COLO668 (cell line): ENCODE results near the gene SLC9A2.
A peak's percentile ranks its signal among the peaks of the same experiment; 100 is the strongest.

Experiments
- DNase-seq: peaks from one replicate; lab custom pipeline; 2025; ENCODE audit not compliant: unreplicated experiment; lab: John Stamatoyannopoulos, UW

Gene SLC9A2

GRCh38 chr2:102724016-102724490 lies 104.7 kb downstream of the SLC9A2 start:
- DNase-seq: no peak

DNA sequence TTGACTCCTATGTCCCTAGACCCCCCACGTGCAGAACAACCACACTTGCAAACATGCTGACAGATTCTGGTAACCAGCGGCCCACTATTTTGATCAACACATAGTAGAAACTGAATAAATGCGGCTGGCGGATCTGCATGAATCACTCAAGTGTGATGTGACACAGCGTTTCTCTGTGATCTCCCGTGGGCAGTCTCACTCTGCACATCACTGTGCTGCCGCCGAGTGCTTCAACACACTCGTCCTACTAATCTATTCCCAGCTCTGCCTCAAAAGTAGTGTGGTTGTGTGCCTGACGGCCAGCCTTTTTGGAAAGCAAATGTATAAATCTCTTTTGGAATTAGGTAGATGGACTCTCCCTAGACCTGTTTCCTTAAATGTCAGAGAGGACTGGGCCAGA lies 105.2 kb downstream of the SLC9A2 start:
- no peak for DNase-seq

DNA sequence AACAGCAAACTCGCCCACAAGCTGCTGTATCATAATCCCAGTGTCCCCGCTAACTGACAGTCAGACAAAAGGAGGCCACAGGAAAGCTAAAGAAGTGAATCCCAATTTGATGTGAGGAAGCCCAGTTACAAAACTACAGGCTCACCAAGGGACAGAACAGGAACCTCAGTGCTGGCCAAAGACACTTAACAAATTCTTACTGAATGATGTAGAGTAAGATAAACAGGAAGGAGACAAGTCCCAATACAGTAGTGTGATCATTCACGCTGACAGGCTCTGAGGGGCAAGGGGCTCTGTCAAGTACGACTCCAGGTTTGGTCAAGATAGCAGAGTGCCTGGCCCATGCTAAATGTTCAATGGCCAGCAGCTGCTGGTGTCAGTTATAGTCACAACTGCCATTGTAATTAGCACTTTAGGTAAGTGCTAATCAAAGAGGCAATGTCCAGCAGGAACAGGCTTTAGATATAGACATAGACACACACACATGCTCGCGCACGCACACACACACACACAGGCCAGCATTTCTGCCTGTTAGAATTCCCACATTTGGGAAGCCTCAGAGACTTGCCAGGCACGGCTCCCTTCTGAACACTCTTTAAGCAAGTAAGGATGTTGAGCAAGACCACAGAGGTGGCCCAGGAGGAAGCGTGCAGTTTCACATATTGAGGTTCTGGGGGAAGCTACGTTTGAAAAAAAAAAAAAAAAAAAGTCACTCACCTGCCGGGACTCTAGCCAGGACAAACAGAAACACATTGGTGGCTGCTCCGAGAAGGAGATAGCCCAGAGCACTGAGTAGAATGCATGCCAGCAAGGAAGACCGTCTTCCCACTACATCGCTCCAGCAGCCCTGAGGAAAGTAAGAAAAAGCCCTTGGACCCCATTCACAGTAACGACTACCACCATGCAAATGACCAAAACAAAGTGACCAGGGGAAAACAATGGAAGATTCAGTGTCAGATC lies 107.1 kb downstream of the SLC9A2 start:
- no peak for DNase-seq

- DNase-seq: peak; percentile 56
These were observed 116.2 kb downstream of the SLC9A2 start for GRCh38 chr2:102735416-102736109.

GRCh38 chr2:102736110-102736409 lies 116.7 kb downstream of the SLC9A2 start:
- DNase-seq: peak; percentile 73

DNA sequence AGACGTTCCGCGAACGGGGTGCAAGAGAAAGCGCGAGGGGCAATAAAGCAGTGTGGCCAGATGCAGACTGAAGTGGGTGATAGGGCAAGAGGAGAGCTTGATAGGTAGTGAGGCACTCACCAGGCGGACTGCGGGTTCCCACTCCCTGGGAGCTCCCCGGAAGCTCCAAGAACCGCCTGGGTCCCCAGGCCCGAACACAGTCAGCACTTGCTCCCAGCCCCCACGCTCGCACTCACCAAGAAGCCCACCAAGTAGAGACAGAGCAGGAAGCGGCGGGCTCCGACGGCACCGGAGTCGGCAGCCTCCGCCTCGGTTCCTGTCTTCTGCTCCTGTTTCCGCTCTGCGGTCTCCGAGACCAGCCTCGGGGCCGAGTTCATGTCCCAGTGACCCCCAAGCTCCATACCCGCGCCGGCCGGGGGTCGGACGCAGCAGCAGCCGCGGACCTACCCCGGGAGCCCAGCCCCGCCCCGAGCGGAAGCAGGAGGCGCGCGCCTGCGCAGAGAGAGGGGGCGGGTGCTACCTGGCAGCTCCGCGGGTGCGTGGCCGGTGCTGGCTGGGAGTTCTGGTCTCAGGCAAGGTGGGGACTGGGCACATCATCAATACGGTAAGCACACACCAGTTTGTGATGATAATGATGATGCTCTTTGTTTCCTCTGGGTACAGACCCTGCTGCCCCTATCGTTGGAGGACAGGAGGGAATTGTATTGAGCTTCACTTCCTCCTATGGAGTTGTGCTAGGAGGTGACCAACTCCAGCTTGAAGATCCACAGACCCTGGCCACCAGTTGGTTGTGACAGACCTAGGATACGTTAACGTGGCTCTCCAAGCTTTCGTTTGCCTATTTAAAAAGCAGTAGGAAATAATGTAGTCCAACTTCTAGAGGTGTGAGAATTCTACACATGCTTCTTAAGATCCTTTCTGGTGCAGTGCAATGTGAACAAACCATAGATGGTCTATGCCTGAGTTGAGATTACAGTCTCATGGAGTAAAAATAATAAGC lies 117.4 kb downstream of the SLC9A2 start:
- DNase-seq: peak; percentile 90

DNA sequence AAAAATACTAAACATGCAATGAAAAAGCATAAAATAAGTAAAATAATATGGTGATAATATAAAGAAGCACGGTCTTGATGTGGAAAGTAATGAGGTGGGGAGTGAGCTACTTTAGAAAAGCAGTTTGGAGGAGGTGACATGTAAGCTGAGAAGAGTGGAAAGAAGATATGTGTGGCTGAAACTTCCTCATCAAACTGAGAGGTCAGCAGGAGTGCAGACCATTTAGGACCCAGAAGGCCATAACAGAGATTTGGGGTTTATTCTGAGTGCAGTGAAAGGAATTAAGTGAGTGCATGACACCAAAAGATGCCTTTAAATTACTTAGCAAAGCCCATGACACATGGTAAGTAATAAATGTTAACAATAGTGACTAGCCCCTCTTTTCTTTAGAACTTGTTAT lies 118.1 kb downstream of the SLC9A2 start:
- DNase-seq: no peak

DNA sequence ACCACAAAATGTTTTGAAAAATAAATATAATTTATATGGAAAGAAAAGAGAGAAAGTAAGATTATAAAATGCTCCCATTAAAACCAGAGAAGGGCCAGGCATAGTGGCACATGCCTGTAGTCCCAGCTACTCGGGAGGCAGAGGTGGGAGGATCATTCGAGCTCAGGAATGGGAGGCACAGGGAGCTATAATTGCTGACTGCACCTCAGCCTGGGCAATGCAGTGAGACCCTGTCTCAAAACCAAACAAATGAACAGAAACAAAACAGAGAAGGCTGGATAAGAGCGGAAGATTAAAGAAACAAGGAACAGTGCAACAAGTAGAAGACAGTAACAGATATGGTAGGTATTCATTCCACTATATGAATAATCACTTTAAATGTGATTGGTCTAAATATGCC lies 123.9 kb downstream of the SLC9A2 start:
- no peak for DNase-seq

DNA sequence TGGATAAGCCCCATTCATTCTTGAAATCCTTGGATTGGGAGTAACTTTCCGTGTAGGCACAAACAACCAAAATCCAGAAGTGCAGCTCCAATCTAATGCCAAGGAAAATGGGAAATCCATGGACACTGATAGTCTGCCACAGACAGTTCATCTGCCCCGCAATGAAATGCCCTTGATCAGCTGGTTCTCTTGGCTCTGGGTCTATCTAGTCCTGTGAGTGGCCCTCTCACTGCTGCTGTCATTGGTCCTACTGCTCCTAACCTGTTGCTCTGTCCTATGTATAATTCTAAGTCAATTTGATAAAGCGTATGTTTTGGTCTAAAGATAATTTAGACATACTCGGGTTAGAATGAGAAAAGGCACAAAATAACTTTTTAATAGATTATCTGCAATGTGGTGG lies 128.8 kb downstream of the SLC9A2 start:
- no peak for DNase-seq

DNA sequence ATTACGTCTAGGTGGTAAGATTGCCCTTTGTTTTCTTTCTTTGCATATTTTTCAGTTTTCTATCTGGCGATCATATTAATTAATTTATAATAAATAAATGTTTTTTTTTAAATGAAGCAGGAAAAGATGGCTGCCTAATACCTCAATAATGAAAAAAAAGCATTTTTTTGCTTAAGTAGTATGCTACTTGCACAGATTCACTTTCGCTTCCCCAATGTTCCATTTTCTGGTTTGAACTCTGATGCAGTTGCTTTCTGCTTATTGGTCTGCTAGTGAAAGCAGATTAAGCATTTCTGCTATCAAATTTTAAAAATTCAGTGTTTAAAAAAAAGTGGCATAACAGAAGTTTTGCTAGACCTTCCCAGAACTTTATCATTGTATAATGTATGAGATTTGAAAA lies 130.6 kb downstream of the SLC9A2 start:
- DNase-seq: no peak

DNA sequence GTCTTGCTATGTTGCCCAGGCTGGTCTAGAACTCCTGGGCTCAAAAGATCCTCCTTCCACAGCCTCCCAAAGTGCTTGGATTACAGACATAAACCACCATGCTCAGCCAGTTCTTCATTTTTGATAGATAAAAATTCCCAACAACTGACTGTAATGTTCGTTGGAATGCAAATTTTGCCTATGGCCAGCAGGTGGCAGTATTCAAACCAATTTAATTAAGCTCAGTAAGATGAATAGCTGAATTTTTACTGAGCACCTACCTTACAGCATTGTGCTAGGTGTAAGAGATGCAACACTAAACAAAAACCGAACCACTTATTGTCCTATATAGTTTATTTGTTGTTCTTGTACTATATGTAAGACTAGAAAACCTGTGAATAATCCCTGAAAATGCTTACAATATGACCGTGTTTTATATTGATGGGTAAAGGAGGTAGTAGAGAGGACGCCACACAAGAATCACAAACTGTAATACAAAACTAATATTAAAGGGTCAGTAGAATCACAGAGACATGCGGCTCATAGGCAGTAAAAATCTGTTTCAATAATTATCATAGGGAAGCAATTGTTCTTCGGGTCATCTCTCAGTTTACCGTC lies 134.3 kb downstream of the SLC9A2 start:
- DNase-seq: peak; percentile 8

- no peak for DNase-seq
These were observed 135.2 kb downstream of the SLC9A2 start for GRCh38 chr2:102754456-102755145.

- no peak for DNase-seq
These were observed 135.9 kb downstream of the SLC9A2 start for GRCh38 chr2:102755284-102755683.

DNA sequence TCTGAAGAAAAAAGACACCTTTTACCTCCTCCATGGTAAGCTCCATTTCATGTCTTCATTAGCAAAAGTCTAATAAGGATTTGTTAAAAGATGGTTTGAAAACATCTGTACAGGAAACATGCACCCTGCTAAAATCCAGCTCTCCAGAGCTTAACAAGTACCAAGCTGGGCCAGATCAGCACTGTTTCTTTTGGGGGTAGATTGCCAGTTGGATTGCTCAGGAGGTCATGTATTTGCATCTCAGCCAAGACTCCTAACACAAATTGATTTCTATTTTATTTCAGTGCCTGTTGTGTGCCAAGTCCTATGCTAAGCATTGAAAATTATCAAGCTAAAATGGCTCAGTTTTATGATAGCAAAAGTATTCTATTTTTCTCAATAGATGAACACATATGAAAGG lies 139.1 kb downstream of the SLC9A2 start:
- no peak for DNase-seq
